Heart right ventricle (tissue), 16 donors: ENCODE results near the gene SHC1. TPM values are rescaled to one million over a fixed set of nuclear protein-coding genes. Genes with fewer than 3 reads are reported as not detected.

Experiments
- ATAC-seq, 8 donors: fragments of 200-7000 bp; cut with Tn5 transposase; one replicate each; pipeline ENCODE4 v1.9.1; 2020; ENCODE audit warnings: mild to moderate bottlenecking in 8 of 8, moderate library complexity in 8 of 8, moderate number of reproducible peaks in 1 of 8
- DNase-seq, 2 donors: peaks; one replicate each; pipeline ENCODE4 v3.0.0-alpha.2; 2020
- H3K27ac ChIP-seq, 10 donors: fragments of 200-600 bp; sonication (generic) in 2 of 10; one replicate each; pipeline versions ENCODE4 v1.5.0 to v1.8.0; 2020 to 2022; ENCODE audit warnings: mild to moderate bottlenecking in 3 of 10
- H3K27me3 ChIP-seq, 7 donors: fragments of 200-600 bp; one replicate each; pipeline ENCODE4 v1.8.0; 2021 to 2022; ENCODE audit warnings: mild to moderate bottlenecking in 2 of 7
- H3K36me3 ChIP-seq, 9 donors: fragments of 200-600 bp; sonication (generic) in 1 of 9; one replicate each; pipeline versions ENCODE4 v1.5.0 to v1.8.0; 2020 to 2022; ENCODE audit warnings: mild to moderate bottlenecking in 2 of 9
- H3K4me1 ChIP-seq, 9 donors: fragments of 200-600 bp; sonication (generic) in 1 of 9; one replicate each; pipeline versions ENCODE4 v1.5.0 to v1.8.0; 2020 to 2022; ENCODE audit warnings: mild to moderate bottlenecking in 4 of 9
- H3K4me3 ChIP-seq, 10 donors: fragments of 200-600 bp; sonication (generic) in 2 of 10; one replicate each; pipeline versions ENCODE4 v1.5.0 to v1.8.0; 2020 to 2022; ENCODE audit warnings: mild to moderate bottlenecking in 7 of 10, moderate library complexity in 2 of 10
- H3K9me3 ChIP-seq, 11 donors: fragments of 200-600 bp in 10 of 11; sonication (generic) in 2 of 11; one replicate each; pipeline versions ENCODE4 v1.5.0 to v1.8.0; 2013 to 2022; ENCODE audit warnings: mild to moderate bottlenecking in 2 of 11, control low read depth in 1 of 11, moderate library complexity in 1 of 11
- CTCF ChIP-seq, 9 donors: fragments of 200-600 bp; sonication (generic) in 2 of 9; IDR thresholded peaks; one replicate each; pipeline versions ENCODE4 v1.5.0 to v1.8.0; 2021 to 2022; ENCODE audit warnings: antibody characterized with exemption in 9 of 9, mild to moderate bottlenecking in 5 of 9, moderate library complexity in 1 of 9
- WGBS, 2 donors: extraction: QIAGEN DNeasy Blood & Tissue Kit; methylation state at CpG; one replicate each; pipeline ENCODE4 v1.1.7; 2013; ENCODE audit warnings: inconsistent platforms in 1 of 2; 5-methylcytosine and 5-hydroxymethylcytosine counted together
- intact Hi-C, 10 donors: fragments of 100-400 bp; cut with DNase I; formaldehyde crosslinking; loops; one replicate each; pipeline versions ENCODE4 v1.11.1 to v1.14.2; 2022
- polyA plus RNA-seq, 2 donors: library from polyadenylated mRNA; stranded (reverse); fragments of 200-250 nt; gene quantifications; one replicate each; pipeline ENCODE4 v1.2.3, GENCODE V29; 2013
- total RNA-seq, 10 donors: library from RNA; stranded (reverse); fragmentation: NEBNext Ultra II Directional in 3 of 10; extraction: Animal tissue kit (Norgen Biotek cat#: 25700) in 3 of 10; gene quantifications; one replicate each; pipeline versions ENCODE4 v1.2.1 to v1.2.4, GENCODE V29; 2021 to 2023
- donor health status: Arrhythmogenic right ventricular cardiomyopathy.
- donor health status: ischemic (EF 13 %, LVEDD 7.1; RV severe dilation, severe dysfunction).
- donor health status: healthy with polysubstance abuse.
- donor health status: DM: no; HTN: yes; CAD: no.
- donor health status: DM: no; HTN: no; CAD: no.
- donor health status: ischemic (EF 25% LVEDD 6.9; RV normal size, moderate dysfunction).
- donor health status: ischemic (EF 25% LVEDD 5.7; RV mildly dilated, moderate dysfunction).
- donor health status: healthy.
- donor health status: DM: yes; HTN: yes; CAD: no.
- donor health status: Ischemic cardiomyopathy.
- donor health status: ischemic (EF 35%, LVEDD 5.7; RV mildly dilated, moderate dysfunction).
- donor health status: nonischemic (EF 11% LVEDD 7.7; RV severe dilation, severe dysfunction).
- donor health status: DM: yes; HTN: yes; CAD: no.
- donor health status: PGD.
- donor health status: ischemic (EF 29% LVEDD 5.4; RV normal size, mild dysfunction).
- donor health status: nonischemic (EF 23%, LVEDD 6.1; RV moderate dilation, normal function).

The SHC1 gene
- total and polyA plus RNA-seq, 12 donors = 35.6 to 95.7 (median 57.7) TPM

GRCh38 chr1:154931940-154932487 lies 38.5 kb downstream of the SHC1 start:
- ATAC-seq = no peak
- H3K36me3 ChIP-seq = peaks cover 0 to 51% (median 13%) of the 10 kb centered on the region in 9 donors
- H3K4me1 ChIP-seq = peaks cover 0 to 13% (median 10%) of the 10 kb centered on the region in 9 donors
- no peak for TF ChIP-seq CTCF (IDR thresholded peaks at IDR 0.05)
- intact Hi-C loops = loop anchor here in 1 of 10 donors (10.0 kb wide), 1 partner anchor 367 kb away; the partner anchor contains the start of gene CHRNB2
- H3K27me3 ChIP-seq = no peaks in the 10 kb centered on the region
- H3K9me3 ChIP-seq = no peaks in the 10 kb centered on the region
- H3K27ac ChIP-seq = no peak overlapping the region
- H3K4me3 ChIP-seq = no peak overlapping the region
- DNase-seq = no peak
- 75 to 77% methylated on average over 11 of the region's 11 CpGs for WGBS, 2 donors

DNA sequence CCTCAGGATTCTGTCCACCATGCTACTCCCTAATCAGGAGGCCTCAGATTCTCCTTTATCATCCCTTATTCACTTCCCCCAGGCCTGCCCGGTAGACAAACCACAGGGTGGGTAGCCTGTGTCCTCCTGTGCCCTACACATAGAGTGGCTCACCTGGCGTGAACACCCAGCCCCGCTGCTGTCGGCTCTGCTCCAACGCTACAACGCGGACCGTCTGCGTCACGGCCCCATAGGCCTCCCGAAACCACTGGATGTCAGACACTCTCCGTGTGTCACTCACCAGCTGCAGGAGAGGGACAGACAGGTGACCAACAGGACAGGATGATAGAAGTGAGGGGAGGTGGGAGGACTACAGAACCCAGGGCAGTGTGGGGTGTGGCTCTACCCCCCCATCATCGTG lies 44.3 kb downstream of the SHC1 start:
- TF ChIP-seq CTCF (IDR thresholded peaks at IDR 0.05) = no peak
- Histone ChIP-seq H3K4me1 (peaks cover 0 to 7% (median 0%) of the 10 kb centered on the region in 9 donors), H3K27ac (no peak overlapping the region), H3K27me3 (no peaks in the 10 kb centered on the region), H3K9me3 (no peaks in the 10 kb centered on the region), H3K36me3 (peaks cover 0 to 87% (median 38%) of the 10 kb centered on the region in 9 donors), H3K4me3 (no peak overlapping the region)
- DNase-seq = no peak
- no peak for ATAC-seq
- intact Hi-C loops = no loop called here
- WGBS, 2 donors = 95 to 97% methylated on average over 13 of the region's 13 CpGs

GRCh38 chr1:154925335-154926170 lies 45.0 kb downstream of the SHC1 start:
- Histone ChIP-seq H3K27ac (no peak overlapping the region), H3K27me3 (no peaks in the 10 kb centered on the region), H3K9me3 (no peaks in the 10 kb centered on the region), H3K4me3 (no peak overlapping the region), H3K4me1 (peaks cover 0 to 7% (median 0%) of the 10 kb centered on the region in 9 donors), H3K36me3 (peaks cover 0 to 84% (median 32%) of the 10 kb centered on the region in 9 donors)
- intact Hi-C loops = no loop called here
- WGBS, 2 donors = 89 to 91% methylated on average over 3 of the region's 3 CpGs
- DNase-seq (no peak), ATAC-seq (peak in 2 of 8 donors; percentile 12 to 13)
- no peak for TF ChIP-seq CTCF (IDR thresholded peaks at IDR 0.05)

DNA sequence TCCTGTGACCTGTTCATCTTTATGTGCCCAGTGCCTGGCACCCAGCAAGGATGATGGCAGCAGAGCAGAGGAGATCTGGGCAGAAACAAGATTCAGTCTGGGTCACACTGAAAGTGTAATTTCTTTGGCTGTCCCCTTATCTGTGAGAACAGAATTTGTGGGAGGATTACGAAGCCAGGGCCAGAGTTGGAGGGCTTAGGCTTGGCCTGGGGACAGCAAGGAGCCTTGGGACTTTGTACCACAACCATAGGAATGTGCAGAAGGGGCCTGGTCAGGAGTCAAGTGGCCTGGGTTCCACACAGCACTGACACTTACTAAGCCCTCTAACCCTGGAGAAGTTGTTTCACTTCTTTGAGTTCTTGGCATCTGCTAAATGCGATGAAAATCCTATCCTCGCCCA lies 46.9 kb downstream of the SHC1 start:
- no peak for DNase-seq
- no peak for ATAC-seq
- WGBS, 2 donors = 93 to 98% methylated on average over 3 of the region's 3 CpGs
- intact Hi-C loops = no loop called here
- peaks cover 0 to 7% (median 0%) of the 10 kb centered on the region in 9 donors for H3K4me1 ChIP-seq
- no peak for TF ChIP-seq CTCF (IDR thresholded peaks at IDR 0.05)
- H3K27ac ChIP-seq = no peak overlapping the region
- H3K4me3 ChIP-seq = no peak overlapping the region
- peaks cover 0 to 82% (median 27%) of the 10 kb centered on the region in 9 donors for H3K36me3 ChIP-seq
- no peaks in the 10 kb centered on the region for H3K27me3 ChIP-seq
- H3K9me3 ChIP-seq = no peaks in the 10 kb centered on the region
